GM21360 (cell line): ENCODE measurements around the gene PTPRN2.
"Not testable (repeated sequence)": the region's sequence is repeated elsewhere in the genome, so short reads cannot be mapped to it uniquely, and the experiment has no call there.

Experiments
- ATAC-seq: cut with Tn5 transposase; IDR thresholded peaks from one replicate; pipeline ENCODE4 v1.9.1; 2021; ENCODE audit warnings: mild to moderate bottlenecking, moderate library complexity; ENCODE audit not compliant: unreplicated experiment

PTPRN2 gene

DNA sequence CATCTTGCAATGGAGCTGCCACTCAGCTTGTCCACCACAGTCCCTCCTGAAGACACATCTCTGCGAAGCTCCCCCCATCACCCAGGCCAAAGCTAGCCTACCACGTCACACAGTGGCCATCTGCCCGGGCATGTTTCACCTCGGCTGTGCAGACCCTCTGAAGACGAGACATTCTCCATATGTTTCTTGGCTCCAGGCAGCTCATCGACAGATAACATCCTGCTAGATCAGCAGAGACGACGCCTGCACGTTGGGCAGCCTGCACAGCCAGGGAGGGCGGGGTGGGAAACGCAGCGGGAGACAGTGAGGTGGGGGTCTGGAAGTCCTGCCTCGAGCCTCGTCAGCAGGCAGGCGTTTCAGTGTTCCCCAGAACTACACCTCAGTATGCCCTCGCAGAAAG is 53.0 kb downstream of the PTPRN2 start:
- no peak for ATAC-seq

DNA sequence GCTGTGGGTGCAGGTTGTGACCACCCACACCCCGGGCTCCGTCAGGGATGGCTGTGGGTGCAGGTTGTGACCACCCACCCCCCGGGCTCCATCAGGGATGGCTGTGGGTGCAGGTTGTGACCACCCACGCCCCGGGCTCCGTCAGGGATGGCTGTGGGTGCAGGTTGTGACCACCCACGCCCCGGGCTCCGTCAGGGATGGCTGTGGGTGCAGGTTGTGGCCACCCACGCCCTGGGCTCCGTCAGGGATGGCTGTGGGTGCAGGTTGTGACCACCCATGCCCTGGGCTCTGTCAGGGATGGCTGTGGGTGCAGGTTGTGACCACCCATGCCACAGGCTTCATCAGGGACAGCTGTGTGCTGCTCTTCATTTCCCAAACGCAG is 53.5 kb downstream of the PTPRN2 start:
- ATAC-seq: not testable (repeated sequence)

DNA sequence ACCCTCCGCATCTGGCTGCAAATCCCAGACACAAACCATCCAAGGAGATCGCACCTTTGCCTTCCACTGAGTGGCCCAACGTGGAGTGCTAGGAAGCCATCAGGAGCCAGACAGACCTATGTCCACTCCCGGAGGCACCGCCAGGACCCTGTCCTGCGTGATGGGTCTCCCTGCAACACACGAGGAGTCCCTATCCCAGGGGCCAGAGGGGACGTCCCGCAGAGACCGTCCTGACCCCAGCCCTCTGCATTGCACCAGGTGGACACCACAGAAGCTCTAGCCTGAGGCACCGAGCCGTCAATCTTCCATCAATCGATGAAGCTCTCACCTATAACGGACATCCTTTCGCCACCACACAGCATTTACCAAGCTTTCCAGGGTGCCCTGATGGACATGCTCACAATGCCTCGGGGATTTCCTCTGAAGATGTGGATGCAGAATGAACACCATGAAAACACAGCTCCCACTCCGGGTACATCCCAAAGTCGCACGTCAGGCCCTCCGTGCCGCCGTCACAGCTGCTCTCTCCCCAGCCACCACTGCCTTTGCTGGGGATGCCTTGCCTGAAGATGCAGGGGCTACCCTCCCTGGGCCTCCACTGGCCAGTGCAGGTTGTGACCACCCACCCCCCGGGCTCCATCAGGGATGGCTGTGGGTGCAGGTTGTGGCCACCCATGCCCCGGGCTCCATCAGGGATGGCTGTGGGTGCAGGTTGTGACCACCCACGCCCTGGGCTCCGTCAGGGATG is 54.1 kb downstream of the PTPRN2 start:
- no peak for ATAC-seq

DNA sequence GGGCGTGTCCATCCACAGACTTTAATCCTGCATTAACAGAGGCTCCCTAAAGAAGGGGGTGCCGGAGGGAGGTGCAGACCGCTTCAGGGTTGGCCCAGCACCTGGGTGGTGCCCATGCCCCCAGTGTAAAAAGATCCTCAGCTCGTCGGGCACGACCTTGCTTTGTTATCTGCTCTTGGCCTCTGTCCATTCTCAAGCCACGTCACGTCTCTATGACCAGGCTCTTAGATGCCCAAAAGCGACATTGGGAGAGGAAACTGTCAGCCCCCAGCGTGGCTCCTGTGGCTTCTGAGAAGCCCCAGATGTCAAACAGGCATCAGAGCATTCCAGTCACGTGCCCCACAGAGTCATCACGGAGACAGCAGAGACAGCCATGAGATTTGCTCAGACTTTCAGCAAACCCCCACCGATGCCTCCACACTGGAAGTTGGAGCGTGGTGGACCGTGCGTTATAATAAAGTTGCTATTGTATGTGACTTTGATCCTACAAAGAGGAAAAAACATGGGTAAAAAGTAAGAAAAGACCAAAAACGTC is 55.5 kb downstream of the PTPRN2 start:
- no peak for ATAC-seq

DNA sequence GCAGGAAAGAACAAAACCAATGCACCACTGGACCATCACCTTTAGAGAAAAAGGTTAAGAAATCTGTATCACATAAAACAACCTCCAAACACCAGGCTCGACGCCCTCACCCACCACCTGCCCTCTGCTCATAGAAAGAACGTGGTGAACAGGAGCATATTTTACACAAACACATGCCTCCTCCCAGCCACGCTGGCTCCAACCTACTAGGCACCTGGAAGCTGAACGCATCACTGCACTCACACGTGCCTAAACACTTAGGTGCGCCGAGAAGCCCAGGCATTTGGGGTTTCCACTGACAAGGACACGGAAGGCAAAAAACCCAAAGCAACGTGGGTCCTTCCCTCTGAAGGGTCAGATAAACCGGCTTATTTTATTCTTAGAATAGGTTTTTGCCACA is 56.0 kb downstream of the PTPRN2 start:
- no peak for ATAC-seq

DNA sequence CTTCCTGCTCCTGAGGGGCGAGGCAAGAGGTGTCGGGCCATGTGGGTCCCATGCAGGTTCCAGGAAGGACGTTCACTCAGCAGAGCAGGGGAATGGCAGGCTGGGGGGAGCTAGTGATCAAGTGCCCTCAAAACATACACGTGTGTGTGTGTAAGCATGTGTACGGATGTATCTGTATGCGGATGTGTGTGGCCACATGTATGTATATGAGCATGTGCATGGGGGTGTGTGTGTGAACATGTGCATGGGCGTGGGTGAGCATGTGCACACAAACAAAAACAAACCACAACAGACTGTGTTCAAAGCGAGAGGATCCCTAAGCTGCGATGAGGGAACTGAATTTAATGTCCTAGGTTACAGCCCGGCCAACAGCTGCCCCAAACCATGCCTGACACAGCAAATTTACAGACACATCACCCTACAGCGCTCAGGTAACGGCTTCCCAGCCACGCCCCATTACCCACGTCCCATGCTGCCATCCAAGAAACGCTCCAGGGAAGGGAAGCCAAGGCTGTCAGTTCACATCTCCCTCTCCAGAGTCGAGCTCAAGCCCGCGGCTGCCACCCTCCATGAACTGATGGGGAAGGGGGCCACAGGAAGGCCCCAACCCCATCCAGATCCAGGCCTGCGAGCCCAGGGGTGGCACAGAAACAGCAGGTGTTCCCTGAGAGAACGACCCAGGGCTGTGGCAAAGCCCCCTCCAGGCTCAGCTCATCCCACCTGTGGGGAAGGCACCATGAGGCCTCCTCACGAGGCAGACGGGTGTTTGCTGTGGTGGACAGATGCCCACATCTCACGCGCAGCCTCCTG is 56.6 kb downstream of the PTPRN2 start:
- ATAC-seq: no peak

DNA sequence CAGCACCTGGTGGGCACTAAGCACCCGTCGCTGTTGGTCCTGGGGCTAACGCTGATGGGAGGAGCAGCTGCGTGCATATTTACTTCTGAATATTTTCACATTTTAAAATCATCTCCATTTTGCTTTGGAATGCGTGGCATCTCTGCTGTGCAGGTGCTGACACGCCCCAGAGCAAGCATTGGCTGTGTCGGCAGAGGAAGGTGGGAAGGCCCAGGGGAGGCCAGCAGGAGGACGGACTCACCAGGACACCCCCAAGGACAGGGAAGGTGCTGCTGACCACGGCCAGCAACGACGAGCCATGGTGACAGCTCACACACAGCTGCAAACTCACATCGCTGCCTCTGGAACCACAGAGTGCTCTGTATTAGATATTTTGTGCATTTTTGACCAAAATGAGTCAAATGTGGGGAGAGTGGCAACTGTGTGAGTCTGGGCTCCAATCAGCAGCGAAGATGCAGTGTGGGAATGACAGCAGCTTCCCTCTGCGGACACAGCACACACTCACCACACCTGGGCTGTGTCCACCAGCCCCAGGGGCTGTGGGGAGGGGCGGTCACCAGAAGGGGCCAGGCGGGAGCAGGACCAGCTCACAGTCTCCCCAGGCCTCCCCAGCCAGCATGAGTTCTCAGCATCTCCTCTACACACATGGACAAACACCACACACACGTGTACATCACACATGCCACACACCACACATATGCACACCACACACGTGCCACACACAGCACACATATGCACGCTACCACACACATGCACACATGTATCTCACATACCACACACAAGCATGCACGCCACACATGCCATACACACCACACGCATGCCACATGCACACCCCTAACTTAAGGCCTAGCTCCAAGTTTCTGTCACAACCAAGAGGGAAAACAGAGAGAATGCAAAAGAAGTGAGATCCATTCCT is 58.2 kb downstream of the PTPRN2 start:
- ATAC-seq: no peak

DNA sequence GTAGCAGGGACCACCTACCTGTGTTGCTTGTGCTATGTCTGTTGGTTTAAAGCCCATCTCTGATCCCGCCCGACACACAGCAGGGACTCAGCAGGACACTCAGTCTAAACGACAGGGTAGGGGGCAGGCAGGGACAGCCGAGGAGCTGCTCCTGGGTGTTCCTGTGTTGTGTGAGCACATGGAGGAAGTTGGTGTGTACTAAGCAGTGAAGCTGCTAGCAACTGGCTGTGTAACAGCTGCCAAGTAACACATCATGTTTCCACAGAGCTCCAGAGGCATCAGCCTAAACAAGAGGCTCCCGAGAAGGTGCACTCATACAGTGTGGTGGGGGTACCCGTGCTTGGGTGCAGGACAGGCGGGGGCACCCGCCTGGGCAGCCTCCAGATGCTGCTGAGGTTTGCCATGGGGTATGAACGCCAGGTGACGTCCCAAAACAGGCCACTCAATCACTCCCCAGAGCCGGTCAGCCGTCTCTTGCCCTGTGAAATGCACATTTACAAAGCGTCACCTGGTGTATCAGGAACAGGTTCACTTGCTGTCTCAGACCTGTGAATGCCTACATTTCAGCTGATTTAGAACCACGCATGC is 59.6 kb downstream of the PTPRN2 start:
- no peak for ATAC-seq

DNA sequence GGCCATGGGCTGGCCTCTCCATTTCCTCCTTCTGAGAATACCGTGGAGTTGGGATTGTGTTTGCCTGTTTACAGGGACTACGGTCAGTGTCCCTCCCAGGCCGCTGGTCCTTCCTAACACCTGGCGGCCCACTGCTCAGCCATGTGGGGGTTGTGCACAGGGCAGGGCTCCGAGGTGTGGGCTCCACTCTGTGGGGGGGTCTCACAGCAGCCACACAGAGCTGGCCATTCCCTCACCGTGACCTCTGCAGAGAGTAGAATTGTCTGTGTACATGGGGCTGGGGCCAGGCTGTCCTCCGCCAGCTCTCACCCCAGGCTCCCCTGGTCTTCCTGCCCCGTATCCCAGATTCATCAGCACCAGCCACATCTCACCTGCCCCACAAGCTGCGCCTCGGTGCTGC is 60.1 kb downstream of the PTPRN2 start:
- ATAC-seq: no peak

DNA sequence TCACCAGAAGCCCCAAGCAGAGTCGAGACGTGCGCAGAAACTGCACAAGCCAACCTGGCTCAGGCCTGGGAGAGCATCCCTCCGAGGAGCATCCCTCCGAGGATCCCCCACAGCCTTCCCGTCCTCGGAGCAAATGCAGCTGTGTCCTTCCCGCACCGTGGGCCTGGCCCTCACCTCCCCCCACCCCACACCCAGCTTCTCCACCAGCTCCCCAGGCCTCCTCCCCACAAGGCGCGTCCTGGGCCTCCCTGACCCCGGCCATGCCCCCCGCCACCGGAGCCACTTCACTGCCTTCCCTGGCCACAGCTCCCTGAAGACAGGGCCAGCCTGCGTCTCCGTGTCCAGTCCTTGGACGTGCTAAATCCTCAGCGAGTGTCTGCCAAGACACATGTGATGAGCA is 60.6 kb downstream of the PTPRN2 start:
- ATAC-seq: no peak

DNA sequence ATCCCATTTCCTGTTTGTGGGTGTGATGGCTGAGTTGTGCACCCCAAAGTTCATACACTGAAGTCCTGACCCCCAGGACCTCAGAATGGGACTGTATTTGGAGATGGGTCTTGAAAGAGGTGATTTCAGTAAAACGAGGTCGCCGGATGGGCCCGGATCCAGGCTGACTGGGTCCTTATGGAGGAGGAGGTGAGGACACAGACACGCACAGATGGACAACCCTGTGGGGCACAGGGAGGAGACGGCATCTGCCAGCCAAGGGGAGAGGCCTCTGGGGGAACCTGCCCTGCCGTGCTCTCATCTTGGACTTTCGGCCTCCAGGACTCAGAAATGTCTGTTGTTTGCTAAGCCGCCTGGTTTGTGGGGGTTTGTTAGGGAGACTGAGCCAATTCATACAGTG is 61.1 kb downstream of the PTPRN2 start:
- no peak for ATAC-seq

DNA sequence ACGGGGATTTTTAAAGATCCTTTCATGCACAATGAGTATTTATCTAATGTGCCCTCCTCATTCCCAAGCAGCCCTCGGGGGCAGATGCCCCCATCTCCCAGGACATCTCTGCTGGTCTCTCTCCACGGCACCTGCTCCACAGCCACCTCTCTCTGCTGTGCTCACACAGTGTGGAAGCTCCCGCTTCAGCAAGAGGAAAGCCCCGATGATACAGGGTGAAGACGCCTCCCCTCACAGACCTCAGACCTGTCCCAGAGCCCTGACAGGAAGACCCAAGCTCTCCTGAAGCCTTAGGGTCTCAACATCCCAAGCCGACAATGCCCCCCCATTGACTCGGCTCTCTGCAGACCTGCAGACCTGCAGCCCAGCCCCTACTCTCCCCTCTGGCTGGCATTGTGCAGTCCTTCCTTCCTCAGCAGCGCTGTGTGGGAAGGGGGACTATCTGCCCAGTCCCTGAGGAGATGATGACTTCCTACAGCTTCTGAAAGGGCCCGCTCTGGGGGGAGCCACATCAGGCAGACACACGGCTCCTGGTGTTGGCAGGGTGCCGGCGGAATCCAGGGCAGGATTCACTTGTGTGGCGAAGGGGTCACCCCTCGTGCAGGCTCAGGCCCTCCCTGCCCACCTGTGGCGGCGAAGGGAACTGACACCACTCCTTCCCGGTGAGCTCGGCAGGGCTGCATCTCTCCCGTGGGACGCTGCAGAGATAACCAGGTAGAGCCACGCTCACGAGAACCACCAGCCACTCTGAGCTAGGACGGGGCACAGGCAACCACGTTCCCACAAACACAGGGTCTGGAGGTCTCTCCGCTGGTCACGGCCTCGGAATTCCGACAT is 61.8 kb downstream of the PTPRN2 start:
- no peak for ATAC-seq

DNA sequence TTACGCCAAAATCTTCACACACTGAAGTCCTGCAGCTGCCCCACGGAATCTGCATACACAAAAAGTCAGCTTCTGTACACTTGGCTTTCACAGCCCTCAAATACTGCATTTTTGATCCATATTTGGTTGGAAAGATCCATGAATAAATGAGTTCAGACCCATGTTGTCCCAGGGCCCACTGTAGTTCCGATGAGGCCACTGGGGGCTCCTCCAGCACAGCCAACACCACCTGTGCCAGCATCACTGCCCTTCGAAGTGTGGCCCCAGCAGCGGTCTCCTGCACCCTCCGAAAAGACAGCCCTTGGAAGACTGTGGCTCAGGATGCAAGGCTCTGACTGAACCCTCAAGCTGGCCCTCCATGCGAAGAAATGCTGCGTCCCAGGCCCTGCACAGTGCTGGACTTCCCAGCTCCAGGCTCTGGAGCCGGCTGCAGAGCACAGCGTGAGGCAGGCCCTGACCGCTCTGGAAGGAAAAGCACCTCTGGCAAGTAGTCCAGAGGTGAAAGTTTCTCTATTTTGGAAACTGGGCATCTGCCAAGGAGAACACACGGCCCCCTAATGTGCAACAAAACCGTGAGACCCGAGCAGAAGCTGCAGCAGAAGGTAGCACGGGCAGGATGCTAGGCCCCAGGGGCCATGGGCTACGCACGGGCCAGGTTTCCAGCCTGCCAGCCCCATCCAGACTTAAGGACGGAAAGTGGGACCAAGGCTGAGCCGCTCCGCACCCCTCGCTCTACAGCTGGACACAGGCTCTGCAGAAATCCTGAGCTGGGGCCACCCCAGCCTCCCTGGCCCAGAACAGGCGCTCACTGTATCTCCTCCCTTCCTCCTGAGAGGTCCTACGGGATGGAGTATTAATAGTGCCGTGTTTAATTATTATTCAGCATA is 62.6 kb downstream of the PTPRN2 start:
- no peak for ATAC-seq

DNA sequence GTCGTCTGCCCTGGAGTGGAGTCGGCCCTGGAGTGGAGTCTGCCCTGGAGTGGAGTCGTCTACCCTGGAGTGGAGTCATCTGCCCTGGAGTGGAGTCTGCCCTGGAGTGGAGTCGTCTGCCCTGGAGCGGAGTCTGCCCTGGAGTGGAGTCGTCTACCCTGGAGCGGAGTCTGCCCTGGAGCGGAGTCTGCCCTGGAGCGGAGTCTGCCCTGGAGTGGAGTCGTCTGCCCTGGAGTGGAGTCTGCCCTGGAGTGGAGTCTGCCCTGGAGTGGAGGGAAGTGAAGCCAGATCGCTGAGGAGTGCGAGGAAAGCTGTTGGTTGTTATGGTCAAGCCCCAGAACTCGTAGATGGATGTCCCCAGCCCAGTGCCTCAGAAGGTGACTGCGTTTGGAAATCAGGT is 63.3 kb downstream of the PTPRN2 start:
- ATAC-seq: not testable (repeated sequence)

DNA sequence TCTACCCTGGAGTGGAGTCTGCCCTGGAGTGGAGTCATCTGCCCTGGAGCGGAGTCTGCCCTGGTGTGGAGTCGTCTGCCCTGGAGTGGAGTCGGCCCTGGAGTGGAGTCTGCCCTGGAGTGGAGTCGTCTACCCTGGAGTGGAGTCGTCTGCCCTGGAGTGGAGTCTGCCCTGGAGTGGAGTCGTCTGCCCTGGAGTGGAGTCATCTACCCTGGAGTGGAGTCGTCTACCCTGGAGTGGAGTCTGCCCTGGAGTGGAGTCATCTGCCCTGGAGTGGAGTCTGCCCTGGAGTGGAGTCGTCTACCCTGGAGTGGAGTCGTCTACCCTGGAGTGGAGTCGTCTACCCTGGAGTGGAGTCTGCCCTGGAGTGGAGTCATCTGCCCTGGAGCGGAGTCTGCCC is 63.7 kb downstream of the PTPRN2 start:
- ATAC-seq: not testable (repeated sequence)

DNA sequence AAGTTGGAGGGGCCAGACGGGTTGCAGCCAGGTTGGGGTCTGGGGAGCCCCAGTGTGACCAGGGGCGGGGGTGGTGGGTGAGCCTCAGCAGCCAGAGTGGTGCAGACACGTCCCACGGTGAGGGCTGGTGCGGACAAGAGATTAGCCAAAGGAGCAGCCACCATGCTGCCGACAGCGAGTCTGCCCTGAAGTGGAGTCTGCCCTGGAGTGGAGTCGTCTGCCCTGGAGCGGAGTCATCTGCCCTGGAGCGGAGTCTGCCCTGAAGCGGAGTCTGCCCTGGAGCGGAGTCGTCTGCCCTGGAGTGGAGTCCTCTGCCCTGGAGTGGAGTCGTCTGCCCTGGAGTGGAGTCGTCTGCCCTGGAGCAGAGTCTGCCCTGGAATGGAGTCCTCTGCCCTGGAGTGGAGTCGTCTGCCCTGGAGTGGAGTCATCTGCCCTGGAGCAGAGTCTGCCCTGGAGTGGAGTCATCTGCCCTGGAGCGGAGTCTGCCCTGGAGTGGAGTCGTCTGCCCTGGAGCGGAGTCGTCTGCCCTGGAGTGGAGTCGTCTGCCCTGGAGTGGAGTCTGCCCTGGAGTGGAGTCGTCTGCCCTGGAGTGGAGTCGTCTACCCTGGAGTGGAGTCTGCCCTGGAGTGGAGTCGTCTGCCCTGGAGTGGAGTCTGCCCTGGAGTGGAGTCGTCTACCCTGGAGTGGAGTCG is 64.3 kb downstream of the PTPRN2 start:
- ATAC-seq: not testable (repeated sequence)

DNA sequence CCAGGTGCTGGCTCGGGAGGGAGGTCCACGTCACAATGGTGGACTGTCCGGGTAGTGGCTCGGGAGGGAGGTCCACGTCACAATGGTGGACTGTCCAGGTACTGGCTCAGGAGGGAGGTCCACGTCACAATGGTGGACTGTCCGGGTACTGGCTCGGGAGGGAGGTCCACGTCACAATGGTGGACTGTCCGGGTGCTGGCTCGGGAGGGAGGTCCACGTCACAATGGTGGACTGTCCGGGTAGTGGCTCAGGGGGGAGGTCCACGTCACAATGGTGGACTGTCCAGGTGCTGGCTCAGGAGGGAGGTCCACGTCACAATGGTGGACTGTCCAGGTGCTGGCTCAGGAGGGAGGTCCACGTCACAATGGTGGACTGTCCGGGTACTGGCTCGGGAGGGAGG is 65.8 kb downstream of the PTPRN2 start:
- ATAC-seq: not testable (repeated sequence)

DNA sequence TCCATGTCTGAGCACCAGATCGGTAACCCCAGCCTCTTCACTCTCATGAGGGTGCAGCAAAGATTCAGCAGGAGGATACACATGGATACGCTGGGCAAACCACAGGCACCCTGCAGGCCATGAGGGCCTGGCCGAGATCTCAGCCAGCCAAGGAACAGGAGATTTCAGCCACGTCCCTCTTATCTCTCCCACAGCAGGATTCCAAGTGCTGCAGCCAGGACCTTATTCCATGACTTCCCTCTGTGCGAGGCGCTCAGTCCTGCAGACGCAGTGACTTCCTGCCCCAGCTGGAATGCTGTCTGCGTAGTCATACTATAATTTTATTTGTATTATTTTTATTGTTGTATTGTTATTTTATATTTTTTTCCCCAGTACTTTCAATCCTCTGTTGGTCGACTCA is 66.8 kb downstream of the PTPRN2 start:
- ATAC-seq: no peak
